GM18499 (cell line): ENCODE data around the gene OXGR1.
"Not testable (repeated sequence)": the region's sequence is repeated elsewhere in the genome, so short reads cannot be mapped to it uniquely, and the experiment has no call there.

Source experiments
- ATAC-seq: cut with Tn5 transposase; IDR thresholded peaks from one replicate; pipeline ENCODE4 v1.9.1; 2021; ENCODE audit warnings: moderate number of reproducible peaks; ENCODE audit not compliant: insufficient read depth, unreplicated experiment

OXGR1 gene

GRCh38 chr13:96994017-96994857 lies at the start of gene OXGR1:
Gene OXGR1 (minus strand): TSS chr13:96994476. CDS start chr13:96987759, 6,717 bp downstream.
- no peak for ATAC-seq

GRCh38 chr13:97043302-97043701 lies 49.0 kb upstream of the OXGR1 start:
- no peak for ATAC-seq

GRCh38 chr13:97030705-97031452 lies 36.6 kb upstream of the OXGR1 start:
- ATAC-seq: no peak

GRCh38 chr13:97028441-97029299 lies 34.4 kb upstream of the OXGR1 start:
- ATAC-seq: no peak

GRCh38 chr13:97027162-97027554 lies 32.9 kb upstream of the OXGR1 start:
- no peak for ATAC-seq

- no peak for ATAC-seq
Measured at GRCh38 chr13:97026531-97027161, 32.4 kb upstream of the OXGR1 start.

- not testable (repeated sequence) for ATAC-seq
Measured at GRCh38 chr13:97023812-97024211, 29.5 kb upstream of the OXGR1 start.

- no peak for ATAC-seq
Measured at GRCh38 chr13:97023117-97023516, 28.8 kb upstream of the OXGR1 start.

GRCh38 chr13:97021241-97021640 lies 27.0 kb upstream of the OXGR1 start:
- ATAC-seq: no peak

GRCh38 chr13:97020689-97021240 lies 26.5 kb upstream of the OXGR1 start:
- no peak for ATAC-seq

- no peak for ATAC-seq
Measured at GRCh38 chr13:97020194-97020593, 25.9 kb upstream of the OXGR1 start.

- ATAC-seq: no peak
Measured at GRCh38 chr13:97019236-97019635, 25.0 kb upstream of the OXGR1 start.

GRCh38 chr13:97018029-97018819 lies 23.9 kb upstream of the OXGR1 start:
- ATAC-seq: peak; percentile 87

GRCh38 chr13:97017322-97017721 lies 23.0 kb upstream of the OXGR1 start:
- ATAC-seq: no peak

GRCh38 chr13:97015661-97016350 lies 21.5 kb upstream of the OXGR1 start:
- ATAC-seq: no peak

- ATAC-seq: no peak
Measured at GRCh38 chr13:97012251-97013048, 18.2 kb upstream of the OXGR1 start.

- ATAC-seq: no peak
Measured at GRCh38 chr13:97011446-97012131, 17.3 kb upstream of the OXGR1 start.
